Neuronal stem cell (in vitro differentiated cells): ENCODE results near the gene C2orf68.
A peak's percentile ranks its signal among the peaks of the same experiment; 100 is the strongest.
"Not testable (repeated sequence)": the region's sequence is repeated elsewhere in the genome, so short reads cannot be mapped to it uniquely, and the experiment has no call there.

ENCODE experiments used
- DNase-seq: peaks from one replicate; pipeline ENCODE4 v3.0.0-alpha.2; 2013; ENCODE audit warnings: low spot score
- H2AFZ ChIP-seq: one replicate; pipeline ENCODE4 v1.6.1; 2013; ENCODE audit warnings: mild to moderate bottlenecking, low read length, inconsistent platforms
- H2AK5ac ChIP-seq: 2 replicates; pipeline ENCODE4 v1.6.1; 2013; ENCODE audit warnings: low read depth, mild to moderate bottlenecking, inconsistent platforms, low read length, moderate library complexity, mixed read lengths
- H2BK120ac ChIP-seq: 2 replicates; pipeline ENCODE4 v1.6.1; 2013; ENCODE audit warnings: low read depth, mild to moderate bottlenecking, inconsistent platforms, low read length, moderate library complexity, mixed read lengths
- H2BK12ac ChIP-seq: one replicate; pipeline ENCODE4 v1.6.1; 2013; ENCODE audit warnings: low read length, inconsistent platforms
- H2BK15ac ChIP-seq: 2 replicates; pipeline ENCODE4 v1.6.1; 2013; ENCODE audit warnings: mild to moderate bottlenecking, low read length, inconsistent platforms, mixed read lengths
- H2BK5ac ChIP-seq: one replicate; pipeline ENCODE4 v1.6.1; 2013; ENCODE audit warnings: inconsistent platforms, mild to moderate bottlenecking, low read length, moderate library complexity
- H3K14ac ChIP-seq: one replicate; pipeline ENCODE4 v1.6.1; 2013; ENCODE audit warnings: low read length, inconsistent platforms
- H3K18ac ChIP-seq: 2 replicates; pipeline ENCODE4 v1.6.1; 2013; ENCODE audit warnings: low read length, inconsistent platforms
- H3K23ac ChIP-seq: 2 replicates; pipeline ENCODE4 v1.6.1; 2013; ENCODE audit warnings: low read depth, mild to moderate bottlenecking, mixed read lengths, low read length, inconsistent platforms; ENCODE audit not compliant: poor library complexity
- H3K27ac ChIP-seq: replicated peaks from 3 replicates; pipeline ENCODE4 v1.5.1; 2013; ENCODE audit warnings: low read length, inconsistent platforms
- H3K27me3 ChIP-seq, 3 experiments: 2 replicates each; pipeline ENCODE4 v1.6.1; 2013; ENCODE audit warnings: low read length in 3 of 3, mild to moderate bottlenecking in 2 of 3, inconsistent platforms in 1 of 3, low read depth in 1 of 3, mixed read lengths in 1 of 3, moderate library complexity in 1 of 3; ENCODE audit not compliant: control insufficient read depth in 3 of 3, insufficient read depth in 3 of 3
- H3K36me3 ChIP-seq, 2 donors: replicated peaks in 1 of 2; 2 replicates each; pipeline ENCODE4 v1.6.1; 2013; ENCODE audit warnings: low read length in 2 of 2; ENCODE audit not compliant: control insufficient read depth in 2 of 2, insufficient read depth in 2 of 2
- H3K4ac ChIP-seq: 2 replicates; pipeline ENCODE4 v1.6.1; 2013; ENCODE audit warnings: inconsistent platforms, mild to moderate bottlenecking, low read length, moderate library complexity
- H3K4me1 ChIP-seq, 2 donors: 1 replicate in 1 of 2; 2 replicates in 1 of 2; pipeline ENCODE4 v1.6.1; 2013; ENCODE audit warnings: low read length in 2 of 2, low read depth in 1 of 2; ENCODE audit not compliant: control insufficient read depth in 2 of 2, insufficient read depth in 1 of 2
- H3K4me2 ChIP-seq: one replicate; pipeline ENCODE4 v1.6.1; 2013; ENCODE audit warnings: mild to moderate bottlenecking, low read length, inconsistent platforms; ENCODE audit not compliant: insufficient read depth, poor library complexity, severe bottlenecking
- H3K4me3 ChIP-seq, 2 donors: 2 replicates each; pipeline ENCODE4 v1.5.1; 2013; ENCODE audit warnings: low read length in 2 of 2, mild to moderate bottlenecking in 2 of 2, inconsistent platforms in 1 of 2, moderate library complexity in 1 of 2
- H3K79me1 ChIP-seq: one replicate; pipeline ENCODE4 v1.6.1; 2013; ENCODE audit warnings: low read depth, mild to moderate bottlenecking, inconsistent platforms, low read length, moderate library complexity
- H3K9ac ChIP-seq: one replicate; pipeline ENCODE4 v1.6.1; 2013; ENCODE audit warnings: mild to moderate bottlenecking, low read depth, low read length, inconsistent platforms; ENCODE audit not compliant: poor library complexity
- H3K9me3 ChIP-seq, 2 donors: replicated peaks in 1 of 2; 2 replicates each; pipeline versions ENCODE3 to v1.6.1; 2013; ENCODE audit warnings: low read length in 2 of 2, mild to moderate bottlenecking in 2 of 2, inconsistent platforms in 1 of 2, low read depth in 1 of 2, mixed read lengths in 1 of 2, moderate library complexity in 1 of 2; ENCODE audit not compliant: control insufficient read depth in 2 of 2, insufficient read depth in 1 of 2
- H4K8ac ChIP-seq: one replicate; pipeline ENCODE4 v1.6.1; 2013; ENCODE audit warnings: low read depth, mild to moderate bottlenecking, inconsistent platforms, low read length, moderate library complexity
- H4K91ac ChIP-seq: one replicate; pipeline ENCODE4 v1.6.1; 2013; ENCODE audit warnings: low read length, low read depth, mild to moderate bottlenecking, inconsistent platforms; ENCODE audit not compliant: poor library complexity
- WGBS, 2 donors: extraction: QIAGEN DNeasy Blood & Tissue Kit; methylation state at CpG; one replicate each; pipeline ENCODE4 v1.1.7; 2013; ENCODE audit warnings: missing lambda C conversion rate in 2 of 2, mixed read lengths in 1 of 2; ENCODE audit not compliant: insufficient read length in 2 of 2, insufficient replicate concordance in 1 of 2; ENCODE audit errors: extremely low coverage in 2 of 2; 5-methylcytosine and 5-hydroxymethylcytosine counted together

The C2orf68 gene

DNA sequence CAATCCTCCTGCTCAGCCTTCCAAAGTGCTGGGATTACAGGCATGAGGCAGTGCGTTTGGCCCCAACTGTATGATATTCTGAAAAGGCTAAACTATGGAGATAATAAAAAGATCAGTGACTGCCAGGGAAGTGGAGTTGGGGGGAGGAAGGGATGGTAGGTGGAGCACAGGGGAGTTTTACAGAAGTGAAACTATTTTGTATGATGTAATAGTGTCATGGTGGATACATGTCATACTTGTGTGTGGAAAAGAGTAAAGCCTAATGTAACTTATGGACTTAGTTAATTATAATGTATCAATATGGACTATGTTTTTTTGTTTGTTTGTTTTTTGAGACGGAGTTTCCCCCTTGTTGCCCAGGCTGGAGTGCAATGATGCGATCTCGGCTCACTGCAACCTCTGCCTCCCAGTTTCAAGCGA lies 47.7 kb downstream of the C2orf68 start:
- DNase-seq, result no peak
- Histone ChIP-seq H3K36me3 (peaks cover 0 to under 1% of the 10 kb centered on the region in 2 donors), H2BK120ac (no peak overlapping the region), H3K9me3 (no peaks in the 10 kb centered on the region), H3K4me1 (peaks cover 0 to 2% of the 10 kb centered on the region in 2 donors), H3K27me3 (no peaks in the 10 kb centered on the region), H4K8ac (no peak overlapping the region), H3K4me3 (no peak overlapping the region), H2BK15ac (no peak overlapping the region), H3K9ac (no peak overlapping the region), H4K91ac (no peak overlapping the region), H2BK5ac (no peak overlapping the region), H3K4me2 (no peak overlapping the region), H2AK5ac (no peak overlapping the region), H2BK12ac (no peak overlapping the region), H3K14ac (no peak overlapping the region), H3K27ac (no peak overlapping the region), H2AFZ (no peak overlapping the region), H3K79me1 (peaks cover 2% of the 10 kb centered on the region), H3K23ac (no peak overlapping the region), H3K18ac (no peak overlapping the region), H3K4ac (no peak overlapping the region)
- no CpG with 5 or more reads among the region's 5 CpGs for WGBS, 2 donors

DNA sequence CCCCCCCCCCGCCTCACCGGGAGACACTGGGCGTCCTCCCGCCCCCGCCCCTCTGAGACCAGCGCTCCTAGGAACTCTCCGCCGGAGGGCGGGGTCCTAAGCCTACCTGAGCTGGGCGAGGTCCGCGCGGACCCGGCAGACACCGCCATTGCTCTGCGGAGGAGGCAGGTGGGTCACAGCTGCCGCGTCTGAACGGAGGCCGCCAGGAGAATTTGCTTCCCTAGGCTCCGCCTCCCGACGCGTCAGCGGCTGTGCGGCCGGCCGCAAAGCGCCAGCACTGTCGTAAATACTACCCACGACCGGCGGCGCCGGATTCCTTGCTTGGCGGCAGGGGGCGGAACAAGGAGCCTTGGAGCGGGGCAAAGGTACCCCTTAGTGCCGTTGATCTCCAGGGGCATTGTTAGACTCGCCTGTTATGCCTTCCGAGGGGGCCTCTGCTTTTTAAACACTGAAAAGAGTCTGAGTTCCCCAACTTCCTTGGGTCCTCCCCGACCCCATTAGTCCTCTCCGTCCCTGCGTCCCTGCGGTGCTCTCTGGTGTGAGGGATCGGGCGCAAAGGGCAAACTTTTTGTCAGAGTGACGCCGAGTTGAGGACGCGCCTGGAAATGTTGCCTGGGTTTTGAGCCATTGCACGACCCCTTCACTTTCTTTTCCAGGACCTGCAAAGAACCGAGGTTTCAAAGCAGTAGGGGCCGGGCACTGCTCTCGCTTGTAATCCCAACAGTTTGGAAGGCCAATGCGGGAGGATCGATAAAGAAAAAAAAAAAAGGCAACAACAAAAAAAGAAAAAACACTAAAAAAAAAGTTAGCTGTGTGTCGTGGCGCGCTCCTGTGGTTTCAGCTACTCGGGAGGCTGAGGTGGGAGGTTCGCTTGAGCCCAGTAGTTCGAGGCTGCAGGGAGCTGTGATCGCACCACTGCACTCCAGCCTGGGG lies 50.3 kb downstream of the C2orf68 start, which contains the start of gene GGCX:
GGCX (minus strand) TSS at position 214 of the 933 bp plus-strand sequence; CDS start at position 149, 65 bp downstream.
- Histone ChIP-seq H3K4me1 (peaks cover 0 to 2% of the 10 kb centered on the region in 2 donors), H4K8ac (no peak within 1 kb of the TSS), H2BK12ac (no peak within 1 kb of the TSS), H3K14ac (peak within 1 kb of the TSS; percentile 5), H3K79me1 (peaks cover 2% of the 10 kb centered on the region), H3K4me3 (peak within 1 kb of the TSS; percentile 87 to 89), H3K27me3 (no peaks in the 10 kb centered on the region), H3K27ac (peak within 1 kb of the TSS; percentile 68), H3K9ac (peak within 1 kb of the TSS; percentile 83), H2AK5ac (no peak within 1 kb of the TSS), H3K9me3 (no peaks in the 10 kb centered on the region), H2BK15ac (no peak within 1 kb of the TSS), H2BK120ac (no peak within 1 kb of the TSS), H2AFZ (peak within 1 kb of the TSS; percentile 90), H3K36me3 (peaks cover 9 to 26% of the 10 kb centered on the region in 2 donors), H3K18ac (peak within 1 kb of the TSS; percentile 84), H3K4ac (no peak within 1 kb of the TSS), H3K23ac (peak within 1 kb of the TSS; percentile 21), H4K91ac (no peak within 1 kb of the TSS), H3K4me2 (peak within 1 kb of the TSS; percentile 81), H2BK5ac (peak within 1 kb of the TSS; percentile 13)
- WGBS, 2 donors, result no CpG with 5 or more reads among the region's 64 CpGs
- DNase-seq, result peak; percentile 92

DNA sequence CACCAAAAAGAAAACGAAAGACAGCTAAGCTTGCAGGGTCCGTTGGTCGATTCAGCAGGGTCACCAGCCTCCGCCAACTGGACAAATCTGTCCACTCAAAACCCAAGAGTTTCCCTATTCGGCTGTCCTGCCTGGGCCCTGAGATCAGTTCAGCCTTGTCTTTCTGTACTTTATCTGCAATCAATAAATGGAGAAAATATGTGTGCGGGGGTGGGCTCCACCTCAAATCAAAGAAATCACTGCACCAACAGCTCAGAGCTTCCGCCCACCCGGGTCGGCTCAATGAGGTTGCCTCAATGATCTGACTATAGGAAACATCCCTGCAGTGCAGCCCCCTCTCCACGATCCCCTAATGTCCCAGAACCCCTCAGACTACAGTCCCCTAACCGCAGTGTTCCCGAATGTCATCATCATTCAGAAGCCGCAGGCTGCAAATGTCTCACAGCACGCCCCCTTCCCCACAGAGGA lies 51.0 kb downstream of the C2orf68 start:
- Histone ChIP-seq H3K23ac (no peak overlapping the region), H3K79me1 (peaks cover 4% of the 10 kb centered on the region), H3K18ac (no peak overlapping the region), H4K91ac (no peak overlapping the region), H3K4ac (no peak overlapping the region), H3K27me3 (no peaks in the 10 kb centered on the region), H3K14ac (no peak overlapping the region), H2BK120ac (no peak overlapping the region), H3K36me3 (peaks cover 11 to 33% of the 10 kb centered on the region in 2 donors), H4K8ac (no peak overlapping the region), H2BK15ac (no peak overlapping the region), H3K4me1 (peaks cover 0 to 2% of the 10 kb centered on the region in 2 donors), H2AK5ac (no peak overlapping the region), H2AFZ (peak overlapping the region; percentile 90), H2BK12ac (no peak overlapping the region), H3K9ac (no peak overlapping the region), H3K4me3 (peak overlapping the region; percentile 87 to 89), H2BK5ac (no peak overlapping the region), H3K4me2 (peak overlapping the region; percentile 81), H3K9me3 (no peaks in the 10 kb centered on the region), H3K27ac (no peak overlapping the region)
- no CpG with 5 or more reads among the region's 14 CpGs for WGBS, 2 donors
- DNase-seq, result no peak

DNA sequence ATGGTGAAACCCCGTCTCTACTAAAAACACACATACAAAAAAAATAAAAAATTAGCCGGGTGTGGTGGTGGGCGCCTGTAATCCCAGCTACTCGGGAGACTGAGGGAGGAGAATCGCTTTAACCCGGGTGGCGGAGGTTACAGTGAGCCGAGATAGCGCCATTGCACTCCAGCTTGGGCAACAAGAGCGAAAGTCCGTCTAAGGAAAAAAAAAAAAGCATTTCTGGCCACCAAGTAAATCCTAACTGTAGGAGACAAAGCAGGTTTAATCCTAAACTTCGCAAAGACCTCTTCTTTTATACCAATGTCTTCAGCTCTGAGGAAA lies 51.5 kb downstream of the C2orf68 start:
- H2BK120ac ChIP-seq, H4K8ac ChIP-seq, H3K9me3 ChIP-seq, H2BK12ac ChIP-seq, H3K14ac ChIP-seq, H3K9ac ChIP-seq, H3K23ac ChIP-seq, H3K79me1 ChIP-seq, H3K4me1 ChIP-seq, H3K4ac ChIP-seq, H4K91ac ChIP-seq, H2BK15ac ChIP-seq, H2BK5ac ChIP-seq, H3K27me3 ChIP-seq, H3K27ac ChIP-seq, H2AFZ ChIP-seq, H2AK5ac ChIP-seq, H3K18ac ChIP-seq, DNase-seq: not testable (repeated sequence)
- H3K36me3 ChIP-seq, result peaks cover 11 to 38% of the 10 kb centered on the region in 2 donors
- WGBS, 2 donors, result no CpG with 5 or more reads among the region's 12 CpGs
- H3K4me3 ChIP-seq, result peak overlapping the region; percentile 87 to 89
- H3K4me2 ChIP-seq, result peak overlapping the region; percentile 81
